ENCODE measurements around the gene ATXN10.

GRCh38 chr22:45837508-45837907 lies 165.9 kb downstream of the ATXN10 start:
- no peak for TF ChIP-seq POLR2A (IDR thresholded peaks at IDR 0.05; ENCODE audit: control extremely low read depth in 1 of 2, low read depth in 2 of 2, low read length in 2 of 2)
- no peak for TF ChIP-seq NRF1 (IDR thresholded peaks at IDR 0.05; ENCODE audit: low read depth, low read length)
- TF ChIP-seq MAFK (IDR thresholded peaks at IDR 0.05; ENCODE audit: low read depth, low read length): no peak
- TF ChIP-seq CTCF (IDR thresholded peaks at IDR 0.05; ENCODE audit: control extremely low read depth in 1 of 3, insufficient read depth in 1 of 3, low read depth in 1 of 3, low read length in 3 of 3): no peak

All from H1 (cell line).